H1 (cell line): ENCODE measurements around the gene SLC43A1.

ENCODE experiments used
- POLR2AphosphoS5 ChIP-seq: IDR thresholded peaks from 2 replicates; pipeline ENCODE4 v1.6.1; 2011; ENCODE audit warnings: low read depth, low read length
- SIN3A ChIP-seq, 2 experiments: IDR thresholded peaks in 1 of 2; conservative IDR thresholded peaks in 1 of 2; 2 replicates each; pipeline ENCODE4 v1.6.1; 2011 to 2012; ENCODE audit warnings: low read length in 2 of 2, improper control_type of control experiment in 1 of 2, low read depth in 1 of 2, mild to moderate bottlenecking in 1 of 2
- SRF ChIP-seq: IDR thresholded peaks from 2 replicates; pipeline ENCODE4 v1.6.1; 2011; ENCODE audit warnings: mild to moderate bottlenecking, low read depth, low read length, moderate library complexity
- TEAD4 ChIP-seq: IDR thresholded peaks from 2 replicates; pipeline ENCODE4 v1.6.1; 2012; ENCODE audit warnings: low read depth, low read length, inconsistent platforms, mixed read lengths
- TF ChIP-seq, protein P1 (sequence below), 3 experiments: IDR thresholded peaks; 1 replicate in 2 of 3; 2 replicates in 1 of 3; pipeline versions ENCODE4 v1.5.1 to v1.6.1; 2011; ENCODE audit warnings: low read length in 3 of 3, mild to moderate bottlenecking in 3 of 3, inconsistent platforms in 2 of 3, low read depth in 1 of 3, moderate library complexity in 1 of 3; ENCODE audit not compliant: insufficient read depth in 1 of 3; ENCODE audit errors: control extremely low read depth in 1 of 3

DNA sequence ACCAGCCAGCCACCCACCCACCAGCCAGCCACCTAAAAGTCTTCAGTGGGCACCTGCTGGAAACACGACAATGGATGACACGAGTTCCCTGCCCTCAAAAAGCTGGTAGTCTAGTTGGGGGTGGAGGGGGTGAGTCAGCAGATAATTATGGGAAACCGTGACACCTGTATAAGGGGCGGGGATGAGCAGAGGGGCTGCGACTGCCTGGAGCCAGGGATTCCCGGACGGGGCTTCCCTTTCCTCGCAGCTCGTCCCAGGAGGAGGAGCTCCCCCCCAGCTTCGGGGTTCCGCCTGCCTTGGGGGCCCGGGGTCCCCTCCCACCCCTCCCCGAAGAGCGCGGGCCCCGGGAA lies 57.5 kb downstream of the SLC43A1 start:
- TF ChIP-seq, protein P1, sequence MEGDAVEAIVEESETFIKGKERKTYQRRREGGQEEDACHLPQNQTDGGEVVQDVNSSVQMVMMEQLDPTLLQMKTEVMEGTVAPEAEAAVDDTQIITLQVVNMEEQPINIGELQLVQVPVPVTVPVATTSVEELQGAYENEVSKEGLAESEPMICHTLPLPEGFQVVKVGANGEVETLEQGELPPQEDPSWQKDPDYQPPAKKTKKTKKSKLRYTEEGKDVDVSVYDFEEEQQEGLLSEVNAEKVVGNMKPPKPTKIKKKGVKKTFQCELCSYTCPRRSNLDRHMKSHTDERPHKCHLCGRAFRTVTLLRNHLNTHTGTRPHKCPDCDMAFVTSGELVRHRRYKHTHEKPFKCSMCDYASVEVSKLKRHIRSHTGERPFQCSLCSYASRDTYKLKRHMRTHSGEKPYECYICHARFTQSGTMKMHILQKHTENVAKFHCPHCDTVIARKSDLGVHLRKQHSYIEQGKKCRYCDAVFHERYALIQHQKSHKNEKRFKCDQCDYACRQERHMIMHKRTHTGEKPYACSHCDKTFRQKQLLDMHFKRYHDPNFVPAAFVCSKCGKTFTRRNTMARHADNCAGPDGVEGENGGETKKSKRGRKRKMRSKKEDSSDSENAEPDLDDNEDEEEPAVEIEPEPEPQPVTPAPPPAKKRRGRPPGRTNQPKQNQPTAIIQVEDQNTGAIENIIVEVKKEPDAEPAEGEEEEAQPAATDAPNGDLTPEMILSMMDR (IDR thresholded peaks at IDR 0.05; ENCODE audit: control extremely low read depth in 1 of 3, insufficient read depth in 1 of 3, low read depth in 1 of 3, low read length in 3 of 3): no peak
- TF ChIP-seq SIN3A (conservative IDR thresholded peaks at IDR 0.05 in 1 of 2, IDR thresholded peaks at IDR 0.05 in 1 of 2; ENCODE audit: low read depth in 1 of 2, low read length in 2 of 2) (0 out of 4 replicates have a peak, but pooled peaks have one; percentile 13 to 51), TEAD4 (no peak), SRF (no peak), POLR2AphosphoS5 (no peak)
